Activated naive CD4-positive, alpha-beta T cell treated with anti-CD3 and anti-CD28 coated beads for 36 hours (primary cell): ENCODE measurements around the gene RYR1. TPM values are rescaled to one million over a fixed set of nuclear protein-coding genes. Genes with fewer than 3 reads are reported as not detected.
A peak's percentile ranks its signal among the peaks of the same experiment; 100 is the strongest.
"Not testable (repeated sequence)": the region's sequence is repeated elsewhere in the genome, so short reads cannot be mapped to it uniquely, and the experiment has no call there.

Experiments
- CTCF ChIA-PET: fragments of 350-600 bp; sonication (Branson Sonifier 250); formaldehyde crosslinking; loops from one replicate; lab custom pipeline; 2021; ENCODE audit warnings: antibody characterized with exemption; lab: Charles Lee
- DNase-seq: peaks from one replicate; pipeline ENCODE4 v3.0.0-alpha.2; 2020
- H3K27ac Mint-ChIP-seq: one replicate; pipeline ENCODE4 v1.8.0; 2021; ENCODE audit warnings: mild to moderate bottlenecking, mixed read lengths
- H3K27me3 Mint-ChIP-seq: one replicate; pipeline ENCODE4 v1.8.0; 2021; ENCODE audit warnings: low read depth, mixed read lengths
- H3K36me3 Mint-ChIP-seq: one replicate; pipeline ENCODE4 v1.8.0; 2021; ENCODE audit warnings: low read depth, mixed read lengths
- H3K4me1 Mint-ChIP-seq: one replicate; pipeline ENCODE4 v1.8.0; 2021; ENCODE audit warnings: low read depth, mixed read lengths
- H3K4me3 Mint-ChIP-seq: one replicate; pipeline ENCODE4 v1.8.0; 2021; ENCODE audit warnings: mild to moderate bottlenecking, moderate library complexity, mixed read lengths
- H3K9me3 Mint-ChIP-seq: one replicate; pipeline ENCODE4 v1.8.0; 2021; ENCODE audit warnings: mixed read lengths
- intact Hi-C: fragments of 100-400 bp; cut with micrococcal nuclease; formaldehyde crosslinking; loops from one replicate; pipeline ENCODE4 v1.15.1; 2023
- total RNA-seq, 2 experiments: library from RNA; stranded (reverse); gene quantifications; one replicate each; pipeline ENCODE4 v1.2.3, GENCODE V29; 2021

RYR1 gene
- total RNA-seq, 2 experiments from 2014 or later = 0.96 to 1.6 TPM

GRCh38 chr19:38417146-38417543, 16.3 kb upstream of the RYR1 start:
- no peaks in the 10 kb centered on the region for H3K27me3 Mint-ChIP-seq
- intact Hi-C loops = no loop called here
- no peak for DNase-seq
- H3K27ac Mint-ChIP-seq = peak overlapping the region; percentile 11
- no peaks in the 10 kb centered on the region for H3K36me3 Mint-ChIP-seq
- CTCF ChIA-PET = interaction anchor here (0.8 kb wide), 1 partner anchor 14 kb away, joined by 3 read pairs; the partner anchor contains the start of gene FAM98C
- no peaks in the 10 kb centered on the region for H3K9me3 Mint-ChIP-seq
- peak overlapping the region; percentile 67 for H3K4me3 Mint-ChIP-seq
- peaks cover 15% of the 10 kb centered on the region for H3K4me1 Mint-ChIP-seq

GRCh38 chr19:38417544-38418506, 15.7 kb upstream of the RYR1 start:
- H3K4me3 Mint-ChIP-seq = peak overlapping the region; percentile 67
- intact Hi-C loops = no loop called here
- CTCF ChIA-PET = no interaction called here
- H3K36me3 Mint-ChIP-seq = no peaks in the 10 kb centered on the region
- DNase-seq = peak; percentile 79
- no peaks in the 10 kb centered on the region for H3K9me3 Mint-ChIP-seq
- peak overlapping the region; percentile 11 for H3K27ac Mint-ChIP-seq
- no peaks in the 10 kb centered on the region for H3K27me3 Mint-ChIP-seq
- peaks cover 15% of the 10 kb centered on the region for H3K4me1 Mint-ChIP-seq

DNA sequence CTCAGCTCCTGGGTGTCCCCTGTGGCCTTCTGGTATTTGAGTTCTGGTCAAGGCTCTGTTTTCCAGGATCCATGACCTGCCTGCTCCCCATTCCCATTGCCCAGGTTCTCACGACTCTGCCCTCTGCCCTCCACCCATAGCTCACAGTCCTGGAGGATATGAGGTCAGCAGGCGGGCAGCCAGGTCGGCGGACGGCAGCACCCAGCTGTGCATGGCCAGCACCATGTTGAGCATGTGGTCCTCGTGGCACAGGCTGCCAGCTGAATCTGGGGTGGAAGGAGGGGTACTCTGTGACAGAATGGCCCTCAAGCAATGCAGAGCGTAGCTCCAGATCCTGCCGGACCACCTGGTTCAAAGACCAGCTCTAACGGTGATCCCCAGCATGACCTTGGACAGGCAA, 12.6 kb upstream of the RYR1 start:
- H3K4me1 Mint-ChIP-seq = peaks cover 18% of the 10 kb centered on the region
- intact Hi-C loops = no loop called here
- no peak for DNase-seq
- no peak overlapping the region for H3K4me3 Mint-ChIP-seq
- H3K27me3 Mint-ChIP-seq = peaks cover 2% of the 10 kb centered on the region
- no peaks in the 10 kb centered on the region for H3K9me3 Mint-ChIP-seq
- CTCF ChIA-PET = no interaction called here
- H3K27ac Mint-ChIP-seq = no peak overlapping the region
- no peaks in the 10 kb centered on the region for H3K36me3 Mint-ChIP-seq

- Mint-ChIP-seq H3K9me3 (no peaks in the 10 kb centered on the region), H3K27me3 (peaks cover 2% of the 10 kb centered on the region), H3K4me3 (no peak overlapping the region), H3K36me3 (no peaks in the 10 kb centered on the region), H3K4me1 (peaks cover 25% of the 10 kb centered on the region), H3K27ac (no peak overlapping the region)
- intact Hi-C loops = no loop called here
- CTCF ChIA-PET = no interaction called here
- no peak for DNase-seq
Observed at GRCh38 chr19:38421856-38422255, 11.6 kb upstream of the RYR1 start.

DNA sequence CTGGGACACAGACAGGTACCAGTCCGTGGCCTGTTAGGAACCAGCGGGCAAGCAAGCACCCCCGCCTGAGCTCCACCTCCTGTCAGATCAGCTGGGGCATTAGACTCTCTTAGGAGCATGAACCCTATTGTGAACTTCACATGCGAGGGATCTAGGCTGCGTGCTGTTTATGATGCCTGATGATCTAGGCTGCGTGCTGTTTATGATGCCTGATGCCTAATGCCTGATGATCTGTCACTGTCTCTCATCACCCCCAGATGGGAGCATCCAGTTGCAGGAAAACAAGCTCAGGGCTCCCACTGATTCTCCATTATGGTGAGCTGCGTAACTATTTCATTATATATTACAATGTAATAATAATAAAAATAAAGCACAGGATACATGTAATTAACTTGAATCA, 11.1 kb upstream of the RYR1 start:
- H3K27ac Mint-ChIP-seq = no peak overlapping the region
- intact Hi-C loops = no loop called here
- DNase-seq = no peak
- no peak overlapping the region for H3K4me3 Mint-ChIP-seq
- CTCF ChIA-PET = no interaction called here
- H3K9me3 Mint-ChIP-seq = no peaks in the 10 kb centered on the region
- no peaks in the 10 kb centered on the region for H3K36me3 Mint-ChIP-seq
- H3K4me1 Mint-ChIP-seq = peaks cover 25% of the 10 kb centered on the region
- H3K27me3 Mint-ChIP-seq = peaks cover 2% of the 10 kb centered on the region

GRCh38 chr19:38424272-38424671, 9.2 kb upstream of the RYR1 start:
- CTCF ChIA-PET = interaction anchor here (0.6 to 1.4 kb wide), 3 partner anchors 21 to 190 kb away, joined by 3 to 4 read pairs (median 3); partner anchors contain the start of gene FAM98C
- H3K4me1 Mint-ChIP-seq = peaks cover 25% of the 10 kb centered on the region
- H3K27ac Mint-ChIP-seq = no peak overlapping the region
- no peaks in the 10 kb centered on the region for H3K9me3 Mint-ChIP-seq
- intact Hi-C loops = no loop called here
- H3K36me3 Mint-ChIP-seq = no peaks in the 10 kb centered on the region
- H3K4me3 Mint-ChIP-seq = no peak overlapping the region
- DNase-seq = no peak
- H3K27me3 Mint-ChIP-seq = peaks cover 2% of the 10 kb centered on the region

DNA sequence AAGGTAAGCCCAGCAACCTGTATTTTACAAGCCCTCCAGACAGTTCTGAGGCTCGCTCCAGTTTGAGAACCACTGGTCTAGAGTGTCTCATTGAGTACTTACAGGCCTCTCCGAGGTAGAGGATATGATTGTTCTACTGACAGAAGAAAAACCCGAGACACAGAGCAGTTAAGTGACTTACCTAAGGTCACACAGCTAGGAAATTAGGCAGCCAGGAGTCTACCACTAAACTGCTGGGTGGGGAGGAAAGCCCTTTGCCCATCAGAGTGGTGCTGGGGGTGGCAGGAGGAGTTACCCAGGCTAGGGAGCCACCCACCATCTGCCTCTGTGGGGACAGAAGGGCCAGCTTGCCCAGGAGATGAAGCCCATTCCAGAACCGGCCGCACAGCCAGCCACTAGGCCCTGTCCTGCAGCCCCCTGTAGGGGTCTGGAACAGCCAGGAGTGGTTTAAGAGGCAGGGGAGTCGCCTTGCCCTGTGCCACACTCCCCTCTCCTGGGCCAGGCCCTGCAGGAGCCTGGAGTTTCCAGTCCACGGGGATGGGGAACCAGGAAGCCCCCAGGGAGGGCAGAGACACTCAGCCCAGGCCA, 8.2 kb upstream of the RYR1 start:
- DNase-seq = no peak
- H3K27me3 Mint-ChIP-seq = peaks cover 2% of the 10 kb centered on the region
- H3K27ac Mint-ChIP-seq = no peak overlapping the region
- CTCF ChIA-PET = interaction anchor here (1.4 to 1.6 kb wide), 2 partner anchors 22 to 209 kb away, joined by 4 read pairs; partner anchors contain the start of gene FAM98C
- peaks cover 31% of the 10 kb centered on the region for H3K4me1 Mint-ChIP-seq
- intact Hi-C loops = loop anchor here (5.0 kb wide), 1 partner anchor 192 kb away; the partner anchor contains the start of genes EIF3K and MAP4K1
- H3K9me3 Mint-ChIP-seq = no peaks in the 10 kb centered on the region
- H3K36me3 Mint-ChIP-seq = no peaks in the 10 kb centered on the region
- no peak overlapping the region for H3K4me3 Mint-ChIP-seq

GRCh38 chr19:38425810-38426466, 7.6 kb upstream of the RYR1 start, which contains the start of gene RASGRP4:
TSS of gene RASGRP4 (minus strand) at chr19:38426219. CDS start at chr19:38426091, 128 bp downstream.
- DNase-seq = peak; percentile 78
- peaks cover 31% of the 10 kb centered on the region for H3K4me1 Mint-ChIP-seq
- H3K27me3 Mint-ChIP-seq = peaks cover 2% of the 10 kb centered on the region
- no peaks in the 10 kb centered on the region for H3K9me3 Mint-ChIP-seq
- CTCF ChIA-PET = interaction anchor here (0.6 to 2.0 kb wide), 3 partner anchors 23 to 209 kb away, joined by 3 to 6 read pairs (median 4); partner anchors contain the start of gene FAM98C
- H3K27ac Mint-ChIP-seq = peak within 1 kb of the TSS; percentile 61
- intact Hi-C loops = loop anchor here (2.0 to 5.0 kb wide), 3 partner anchors 23 to 229 kb away; partner anchors contain the start of genes EIF3K, FAM98C and MAP4K1
- H3K36me3 Mint-ChIP-seq = no peaks in the 10 kb centered on the region
- no peak within 1 kb of the TSS for H3K4me3 Mint-ChIP-seq

DNA sequence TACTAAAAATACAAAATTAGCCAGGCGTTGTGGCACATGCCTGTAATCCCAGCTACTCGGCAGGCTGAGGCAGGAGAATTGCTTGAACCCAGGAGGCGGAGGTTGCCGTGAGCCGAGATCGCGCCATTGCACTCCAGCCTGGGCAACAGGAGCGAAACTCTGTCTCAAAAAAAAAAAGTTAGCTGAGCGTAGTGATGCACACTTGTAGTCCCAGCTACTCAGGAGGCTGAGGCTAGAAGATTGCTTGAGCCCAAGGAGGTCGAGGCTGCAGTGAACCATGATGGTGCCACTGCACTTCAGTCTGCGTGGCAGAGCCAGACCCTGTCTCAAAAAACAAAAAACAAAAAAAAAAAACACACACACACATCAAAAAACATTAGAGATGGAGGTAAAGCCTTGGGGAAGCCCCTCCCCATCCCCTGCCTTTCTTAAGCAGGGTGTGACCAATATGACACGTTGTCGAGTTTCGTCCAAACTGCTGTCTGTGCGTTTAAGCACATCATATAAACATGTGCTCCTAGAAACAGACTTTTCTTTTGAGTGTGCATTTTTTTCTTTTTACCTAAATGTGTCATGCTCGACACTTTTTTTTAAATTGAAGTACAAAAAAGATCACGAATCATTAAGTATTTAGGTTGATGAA, 6.3 kb upstream of the RYR1 start:
- not testable (repeated sequence) for H3K4me3 Mint-ChIP-seq, H3K36me3 Mint-ChIP-seq, H3K27me3 Mint-ChIP-seq, H3K9me3 Mint-ChIP-seq
- peaks cover 31% of the 10 kb centered on the region for H3K4me1 Mint-ChIP-seq
- peak; percentile 83 for DNase-seq
- CTCF ChIA-PET = interaction anchor here (0.6 to 2.0 kb wide), 2 partner anchors 24 to 210 kb away, joined by 3 to 6 read pairs; partner anchors contain the start of gene FAM98C
- H3K27ac Mint-ChIP-seq = peak overlapping the region; percentile 83
- intact Hi-C loops = loop anchor here (2.0 to 5.0 kb wide), 3 partner anchors 24 to 228 kb away; partner anchors contain the start of genes EIF3K, FAM98C and MAP4K1

DNA sequence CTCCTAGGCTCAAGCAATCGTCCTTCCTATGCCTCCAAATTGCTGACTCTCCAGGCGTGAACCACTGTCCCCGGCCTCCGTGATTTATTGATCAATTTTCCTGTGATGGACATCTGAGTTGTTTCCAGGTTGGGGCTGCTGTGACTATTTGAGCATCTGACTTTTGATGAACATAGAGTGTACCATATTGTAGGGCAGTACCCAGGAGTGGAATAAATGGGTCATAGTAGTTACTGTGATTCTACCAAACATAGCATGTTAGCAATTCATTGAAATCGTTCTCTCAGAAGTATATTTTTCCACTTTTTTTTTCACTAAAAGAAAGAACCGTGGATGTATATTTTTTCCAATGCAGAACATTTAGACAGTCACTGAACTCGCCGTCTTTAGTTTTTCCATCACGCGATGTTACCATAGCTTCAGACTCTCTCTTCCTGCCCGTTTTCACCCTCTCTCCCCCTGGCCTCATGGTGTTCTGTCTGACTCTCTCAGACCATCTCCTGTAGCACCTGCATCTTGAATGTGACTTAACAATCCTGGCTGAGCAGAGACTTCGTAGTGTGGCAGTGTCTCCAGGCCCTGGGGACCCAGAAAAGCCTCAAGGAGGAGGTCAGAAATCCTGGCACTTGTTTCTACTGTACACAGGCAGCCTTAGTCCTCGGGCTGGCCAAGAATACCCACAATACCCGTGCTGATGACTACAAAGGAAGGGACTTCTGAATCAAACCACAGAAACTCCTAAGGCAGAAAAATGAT, 4.3 kb upstream of the RYR1 start:
- no peaks in the 10 kb centered on the region for H3K36me3 Mint-ChIP-seq
- DNase-seq = peak; percentile 62
- no peaks in the 10 kb centered on the region for H3K9me3 Mint-ChIP-seq
- peaks cover 37% of the 10 kb centered on the region for H3K4me1 Mint-ChIP-seq
- intact Hi-C loops = loop anchor here (5.0 kb wide), 1 partner anchor 188 kb away; the partner anchor contains the start of genes EIF3K and MAP4K1
- CTCF ChIA-PET = interaction anchor here (1.1 kb wide), 1 partner anchor 449 kb away, joined by 3 read pairs; no protein-coding TSS in a partner anchor
- H3K27me3 Mint-ChIP-seq = peaks cover 8% of the 10 kb centered on the region
- peak overlapping the region; percentile 14 for H3K4me3 Mint-ChIP-seq
- peak overlapping the region; percentile 87 for H3K27ac Mint-ChIP-seq

DNA sequence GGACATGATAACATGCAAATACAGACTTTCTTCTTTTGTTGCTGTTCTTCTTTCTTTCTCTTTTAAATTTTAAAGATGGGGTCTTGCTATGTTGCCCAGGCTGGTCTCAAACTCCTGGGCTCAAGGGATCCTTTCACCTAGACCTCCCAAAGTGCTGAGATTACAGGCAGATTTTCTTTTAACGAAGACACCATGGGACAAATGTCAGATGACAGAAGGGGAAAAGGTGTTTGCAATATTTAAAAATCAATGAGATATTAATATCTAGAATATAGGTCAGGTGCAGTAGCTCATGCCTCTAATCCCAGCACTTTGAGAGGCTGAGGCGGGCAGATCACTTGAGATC, 3.7 kb upstream of the RYR1 start:
- intact Hi-C loops = loop anchor here (5.0 kb wide), 1 partner anchor 188 kb away; the partner anchor contains the start of genes EIF3K and MAP4K1
- DNase-seq = no peak
- no peaks in the 10 kb centered on the region for H3K9me3 Mint-ChIP-seq
- CTCF ChIA-PET = no interaction called here
- H3K4me1 Mint-ChIP-seq = peaks cover 39% of the 10 kb centered on the region
- no peak overlapping the region for H3K4me3 Mint-ChIP-seq
- H3K27me3 Mint-ChIP-seq = peaks cover 10% of the 10 kb centered on the region
- no peaks in the 10 kb centered on the region for H3K36me3 Mint-ChIP-seq
- H3K27ac Mint-ChIP-seq = peak overlapping the region; percentile 87
